ENCODE measurements around the gene MTMR11. TPM values are rescaled to one million over a fixed set of nuclear protein-coding genes. Genes with fewer than 3 reads are reported as not detected.
A peak's percentile ranks its signal among the peaks of the same experiment; 100 is the strongest.

The MTMR11 gene
- total and polyA plus RNA-seq, 9 of the 15 experiments (the other 6 are each of a cell fraction or from before 2014, with no cell fraction given), result 0.09 to 1.6 (median 0.51) TPM

- TF ChIP-seq KLF6 (CRISPR knock-in tag; IDR thresholded peaks at IDR 0.05; ENCODE audit: borderline replicate concordance) (no peak), JUND (IDR thresholded peaks at IDR 0.05; ENCODE audit: borderline replicate concordance, low read depth, low read length) (0 out of 2 replicates have a peak, but pooled peaks have one; percentile 23), JUND (tag; IDR thresholded peaks at IDR 0.05; ENCODE audit: borderline replicate concordance, low read depth, low read length) (no peak; the same call in 2 of the 3 replicates), L3MBTL2 (IDR thresholded peaks at IDR 0.05) (peak; percentile 41), CBX2 (IDR thresholded peaks at IDR 0.05; ENCODE audit: insufficient read depth, low read length, poor library complexity, severe bottlenecking) (no peak), SFPQ (IDR thresholded peaks at IDR 0.05; ENCODE audit: low read depth, low read length) (no peak), ELK3 (CRISPR knock-in tag; IDR thresholded peaks at IDR 0.05) (no peak), RNF2 (IDR thresholded peaks at IDR 0.05) (peak; percentile 83), USF2 (CRISPR knock-in tag; IDR thresholded peaks at IDR 0.05) (no peak), BCLAF1 (IDR thresholded peaks at IDR 0.05; ENCODE audit: borderline replicate concordance in 1 of 2, control insufficient read depth in 1 of 2, low read depth in 2 of 2, low read length in 1 of 2) (peak; percentile 75 to 94; a peak in 3 of 4 replicates), PRPF4 (IDR thresholded peaks at IDR 0.05; ENCODE audit: insufficient read depth, low read depth, low read length, poor library complexity, severe bottlenecking) (peak; percentile 94), ZNF165 (CRISPR knock-in tag; IDR thresholded peaks at IDR 0.05; ENCODE audit: borderline replicate concordance) (no peak; the same call in 1 of the 2 replicates), PRMT5 (CRISPR knock-in tag; IDR thresholded peaks at IDR 0.05) (no peak), TRIM28 (IDR thresholded peaks at IDR 0.05) (peak; percentile 26; the same call in 1 of the 2 replicates), FOXK1 (CRISPR knock-in tag; IDR thresholded peaks at IDR 0.05; ENCODE audit: borderline replicate concordance) (no peak; the same call in none of the 2 replicates), ZC3H11A (IDR thresholded peaks at IDR 0.05; ENCODE audit: low read depth, low read length) (no peak), HDAC3 (IDR thresholded peaks at IDR 0.05; ENCODE audit: borderline replicate concordance, partially characterized antibody) (no peak), CHCHD3 (CRISPR knock-in tag; IDR thresholded peaks at IDR 0.05) (peak; percentile 95; the same call in 1 of the 2 replicates), ZNF140 (CRISPR knock-in tag; IDR thresholded peaks at IDR 0.05) (no peak)
Observed at GRCh38 chr1:149886396-149887195, 50.1 kb downstream of the MTMR11 start (continued).

Measured in K562 (cell line).